ENCODE measurements around the gene PPP1R9A. TPM values are rescaled to one million over a fixed set of nuclear protein-coding genes. Genes with fewer than 3 reads are reported as not detected.

PPP1R9A gene
- total and polyA plus RNA-seq, 12 donors: 1.4 to 41.9 (median 29.1) TPM

DNA sequence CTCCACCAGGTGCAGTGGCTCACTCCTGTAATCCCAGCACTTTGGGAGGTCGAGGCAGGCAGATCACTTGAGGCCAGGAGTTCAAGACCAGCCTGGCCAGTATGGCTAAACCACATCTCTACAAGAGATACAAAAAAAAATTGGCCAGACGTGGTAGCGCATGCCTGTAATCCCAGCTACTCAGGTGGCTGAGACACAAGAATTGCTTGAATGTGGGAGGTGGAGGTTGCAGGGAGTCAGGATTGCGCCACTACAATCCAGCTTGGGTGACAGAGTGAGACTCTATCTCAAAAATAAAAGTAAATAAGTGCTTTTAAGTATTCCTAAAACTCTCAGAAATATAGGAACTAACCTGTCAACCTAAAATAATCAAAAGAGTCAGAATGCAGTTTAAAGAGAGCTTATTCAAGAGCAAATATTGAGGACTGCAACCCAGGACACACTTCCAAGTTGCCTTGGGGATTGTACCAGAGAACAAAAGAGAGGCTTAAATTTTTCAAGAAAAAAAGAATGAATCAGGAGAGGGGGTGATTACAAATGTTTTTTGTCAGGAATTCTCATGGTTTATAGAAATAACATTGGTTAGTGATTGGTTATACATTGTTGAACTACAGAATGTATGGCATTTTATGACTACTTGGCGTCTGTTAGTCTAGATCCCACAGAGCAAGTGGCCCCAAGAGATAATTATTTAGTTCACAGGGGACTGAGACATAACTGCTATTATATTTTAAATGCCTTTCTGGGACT lies 33.2 kb upstream of the PPP1R9A start:
- H3K27me3 ChIP-seq: no peaks in the 10 kb centered on the region
- intact Hi-C loops (cut with DNase I): no loop called here
- DNase-seq (no peak), ATAC-seq (no peak)
- no peaks in the 10 kb centered on the region for H3K4me1 ChIP-seq
- TF ChIP-seq, protein P1, sequence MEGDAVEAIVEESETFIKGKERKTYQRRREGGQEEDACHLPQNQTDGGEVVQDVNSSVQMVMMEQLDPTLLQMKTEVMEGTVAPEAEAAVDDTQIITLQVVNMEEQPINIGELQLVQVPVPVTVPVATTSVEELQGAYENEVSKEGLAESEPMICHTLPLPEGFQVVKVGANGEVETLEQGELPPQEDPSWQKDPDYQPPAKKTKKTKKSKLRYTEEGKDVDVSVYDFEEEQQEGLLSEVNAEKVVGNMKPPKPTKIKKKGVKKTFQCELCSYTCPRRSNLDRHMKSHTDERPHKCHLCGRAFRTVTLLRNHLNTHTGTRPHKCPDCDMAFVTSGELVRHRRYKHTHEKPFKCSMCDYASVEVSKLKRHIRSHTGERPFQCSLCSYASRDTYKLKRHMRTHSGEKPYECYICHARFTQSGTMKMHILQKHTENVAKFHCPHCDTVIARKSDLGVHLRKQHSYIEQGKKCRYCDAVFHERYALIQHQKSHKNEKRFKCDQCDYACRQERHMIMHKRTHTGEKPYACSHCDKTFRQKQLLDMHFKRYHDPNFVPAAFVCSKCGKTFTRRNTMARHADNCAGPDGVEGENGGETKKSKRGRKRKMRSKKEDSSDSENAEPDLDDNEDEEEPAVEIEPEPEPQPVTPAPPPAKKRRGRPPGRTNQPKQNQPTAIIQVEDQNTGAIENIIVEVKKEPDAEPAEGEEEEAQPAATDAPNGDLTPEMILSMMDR (IDR thresholded peaks at IDR 0.05): no peak
- 90 to 91% methylated on average over 5 of the region's 5 CpGs for WGBS, 2 donors
- no peak overlapping the region for H3K27ac ChIP-seq
- H3K4me3 ChIP-seq: no peak overlapping the region
- peaks cover 0 to 19% (median 7%) of the 10 kb centered on the region in 11 donors for H3K9me3 ChIP-seq
- no peaks in the 10 kb centered on the region for H3K36me3 ChIP-seq

DNA sequence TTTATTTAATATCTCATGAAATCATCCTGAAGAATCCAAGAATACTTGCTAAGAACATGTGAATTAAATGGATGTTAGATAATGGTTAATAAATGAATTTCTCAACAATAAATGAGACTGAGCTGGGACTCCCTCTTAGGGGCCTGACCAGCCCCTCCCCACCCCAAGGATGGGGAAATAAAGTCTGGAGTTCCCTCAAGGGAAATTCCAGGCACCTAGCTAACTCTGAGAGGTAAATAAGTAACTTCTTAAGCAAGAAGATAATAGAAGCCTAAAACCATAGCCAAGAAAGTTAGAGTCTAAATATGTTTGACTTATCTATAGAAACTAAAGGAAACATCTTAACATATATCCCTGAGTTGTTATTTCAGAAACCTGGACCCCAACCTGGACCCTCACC lies 32.2 kb upstream of the PPP1R9A start:
- TF ChIP-seq, protein P1 (IDR thresholded peaks at IDR 0.05): no peak
- no peak for DNase-seq
- Histone ChIP-seq H3K27me3 (no peaks in the 10 kb centered on the region), H3K4me1 (no peaks in the 10 kb centered on the region), H3K4me3 (no peak overlapping the region), H3K36me3 (no peaks in the 10 kb centered on the region), H3K9me3 (peaks cover 0 to 15% (median 5%) of the 10 kb centered on the region in 11 donors), H3K27ac (no peak overlapping the region)
- intact Hi-C loops (cut with DNase I): no loop called here
- ATAC-seq: no peak

DNA sequence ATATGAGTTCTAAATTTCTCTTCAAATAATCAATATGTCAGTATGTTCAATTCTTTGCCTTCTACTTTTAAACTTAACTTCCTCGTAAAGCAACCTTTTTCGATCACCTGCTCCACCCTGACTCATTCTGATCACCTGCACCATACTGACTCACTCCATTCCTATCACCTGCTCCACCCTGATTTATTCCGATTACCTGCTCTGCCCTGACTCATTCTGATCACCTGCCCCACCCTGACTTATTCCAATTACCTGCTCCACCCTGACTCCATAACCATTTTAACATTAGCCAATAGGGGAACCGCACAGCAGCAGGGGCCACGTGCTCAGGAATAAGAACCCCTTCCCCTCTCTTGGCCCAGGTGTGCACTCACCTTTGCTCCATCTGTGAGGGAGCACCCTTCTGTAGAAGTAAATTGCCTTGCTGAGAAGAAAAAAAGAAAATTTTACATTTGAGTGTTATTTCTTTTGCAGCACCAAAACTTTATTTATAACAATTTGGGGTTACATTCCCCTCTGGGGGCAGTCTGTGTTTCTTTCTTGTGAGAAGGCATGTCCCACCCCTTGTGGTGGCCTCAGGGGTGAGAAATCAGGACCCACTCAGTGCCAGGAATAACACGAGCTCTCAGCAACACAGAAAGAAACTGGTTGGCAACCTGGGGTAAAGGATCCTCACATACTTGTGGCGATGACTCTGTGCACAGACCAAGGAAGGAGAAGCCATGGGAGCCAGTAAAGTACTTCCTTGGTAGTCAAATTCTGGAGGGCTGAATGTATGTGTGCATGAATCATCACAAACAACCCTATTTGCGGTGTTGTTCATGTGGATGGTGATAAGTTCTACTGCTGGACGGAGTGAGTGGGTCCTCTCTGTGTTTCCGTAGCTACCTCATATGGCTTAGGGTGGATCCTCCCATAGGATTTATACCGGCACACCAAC lies 29.4 kb upstream of the PPP1R9A start:
- Histone ChIP-seq H3K9me3 (peaks cover 0 to 15% (median 5%) of the 10 kb centered on the region in 11 donors), H3K36me3 (no peaks in the 10 kb centered on the region), H3K27me3 (no peaks in the 10 kb centered on the region), H3K4me1 (no peaks in the 10 kb centered on the region), H3K27ac (no peak overlapping the region), H3K4me3 (no peak overlapping the region)
- ATAC-seq: no peak
- 90 to 97% methylated on average over 11 of the region's 11 CpGs for WGBS, 2 donors
- intact Hi-C loops (cut with DNase I): no loop called here
- no peak for DNase-seq
- TF ChIP-seq, protein P1 (IDR thresholded peaks at IDR 0.05): no peak

DNA sequence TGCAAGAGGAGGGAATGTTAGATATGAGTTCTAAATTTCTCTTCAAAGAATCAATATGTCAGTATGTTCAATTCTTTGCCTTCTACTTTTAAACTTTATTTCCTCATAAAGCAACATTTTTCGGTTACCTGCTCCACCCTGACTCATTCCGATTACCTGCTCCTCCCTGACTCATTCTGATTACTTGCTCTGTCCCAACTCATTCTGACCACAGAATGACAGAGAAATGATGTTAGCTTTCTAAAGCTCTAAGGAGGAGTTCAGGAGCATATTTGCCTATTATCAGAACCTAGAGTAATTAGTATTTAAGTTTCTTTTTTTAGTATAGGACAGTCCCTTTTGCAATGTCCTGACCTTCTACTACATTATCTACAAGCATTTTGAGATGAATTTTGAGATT lies 24.5 kb upstream of the PPP1R9A start:
- Histone ChIP-seq H3K4me3 (no peak overlapping the region), H3K27me3 (no peaks in the 10 kb centered on the region), H3K36me3 (no peaks in the 10 kb centered on the region), H3K4me1 (peaks cover 0 to under 1% (median 0%) of the 10 kb centered on the region in 9 donors), H3K27ac (no peak overlapping the region), H3K9me3 (peaks cover 0 to 9% (median 4%) of the 10 kb centered on the region in 11 donors)
- 71 to 98% methylated on average over 2 of the region's 2 CpGs for WGBS, 2 donors
- TF ChIP-seq, protein P1 (IDR thresholded peaks at IDR 0.05): no peak
- no peak for ATAC-seq
- DNase-seq: no peak
- intact Hi-C loops (cut with DNase I): no loop called here

Data from heart right ventricle (tissue), 16 donors.